ENCODE data around the gene MEGF11. TPM values are rescaled to one million over a fixed set of nuclear protein-coding genes. Genes with fewer than 3 reads are reported as not detected.
A peak's percentile ranks its signal among the peaks of the same experiment; 100 is the strongest.

MEGF11 gene
- total RNA-seq, 1 experiment from 2014 or later = 1.2 TPM

DNA sequence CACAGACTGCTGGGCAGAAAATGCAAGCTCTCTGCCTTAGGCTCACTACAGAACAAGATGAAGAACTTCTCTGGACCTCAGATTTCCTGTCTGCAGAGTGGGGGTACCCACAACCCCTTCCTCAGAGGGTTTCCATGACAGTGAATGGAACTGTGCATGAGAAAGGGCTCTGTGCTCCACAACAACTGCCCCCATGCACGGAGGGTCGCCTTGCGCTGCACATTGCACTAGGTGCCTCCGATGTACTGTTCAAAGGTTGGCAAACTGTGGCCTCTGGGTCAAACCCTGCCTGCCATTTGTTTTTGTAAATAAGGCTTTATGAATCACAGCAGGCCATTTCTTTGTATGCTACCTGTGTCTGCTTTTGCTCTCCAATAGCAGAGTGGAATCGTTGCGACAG is 212.3 kb downstream of the MEGF11 start:
- H3K14ac ChIP-seq (ENCODE audit: insufficient read depth, low read length) = no peak overlapping the region
- no peak overlapping the region for H3K4ac ChIP-seq (ENCODE audit: low read depth, low read length)
- DNase-seq = no peak
- H2AFZ ChIP-seq (ENCODE audit: low read length) = no peak overlapping the region
- no peak overlapping the region for H2BK12ac ChIP-seq (ENCODE audit: insufficient read length, low read depth, low read length)
- no peaks in the 10 kb centered on the region for H4K20me1 ChIP-seq (ENCODE audit: control insufficient read depth, insufficient read depth, insufficient read length)
- no peak overlapping the region for H2BK15ac ChIP-seq (ENCODE audit: low read depth, low read length)
- H2BK120ac ChIP-seq (ENCODE audit: low read depth, low read length, poor library complexity, severe bottlenecking) = no peak overlapping the region
- no peaks in the 10 kb centered on the region for H3K79me2 ChIP-seq (ENCODE audit: insufficient read depth, low read length)
- H3K27ac ChIP-seq (ENCODE audit: insufficient read length, low read depth, low read length) = no peak overlapping the region
- H3K27me3 Mint-ChIP-seq (ENCODE audit: low read depth) = peaks cover 2% of the 10 kb centered on the region
- H3K4me1 ChIP-seq (ENCODE audit: insufficient read depth, low read length) = peaks cover 8% of the 10 kb centered on the region; the same call in 1 of the 2 replicates
- H3K23ac ChIP-seq (ENCODE audit: insufficient read length, low read depth, low read length) = no peak overlapping the region
- H3K27me3 ChIP-seq (ENCODE audit: insufficient read depth, low read length) = no peaks in the 10 kb centered on the region
- H3K4me3 Mint-ChIP-seq = no peak overlapping the region
- H4K8ac ChIP-seq (replicated peaks; ENCODE audit: insufficient read length, low read depth, low read length) = no peak overlapping the region
- H3K18ac ChIP-seq (ENCODE audit: insufficient read length, low read depth, low read length) = peak overlapping the region; percentile 11
- H4K5ac ChIP-seq (ENCODE audit: insufficient read length, low read depth, low read length) = no peak overlapping the region
- H3K9me3 Mint-ChIP-seq = no peaks in the 10 kb centered on the region
- no peak overlapping the region for H3K9ac ChIP-seq (ENCODE audit: extremely low read depth, insufficient read length, low read length)
- no peaks in the 10 kb centered on the region for H3K23me2 ChIP-seq (ENCODE audit: insufficient read length, low read depth, low read length, poor library complexity, severe bottlenecking)
- H3K56ac ChIP-seq (ENCODE audit: insufficient read length, low read depth, low read length) = no peak overlapping the region
- H3K9me3 ChIP-seq (ENCODE audit: control insufficient read depth, low read depth, low read length) = no peaks in the 10 kb centered on the region
- TF ChIP-seq, protein P1, sequence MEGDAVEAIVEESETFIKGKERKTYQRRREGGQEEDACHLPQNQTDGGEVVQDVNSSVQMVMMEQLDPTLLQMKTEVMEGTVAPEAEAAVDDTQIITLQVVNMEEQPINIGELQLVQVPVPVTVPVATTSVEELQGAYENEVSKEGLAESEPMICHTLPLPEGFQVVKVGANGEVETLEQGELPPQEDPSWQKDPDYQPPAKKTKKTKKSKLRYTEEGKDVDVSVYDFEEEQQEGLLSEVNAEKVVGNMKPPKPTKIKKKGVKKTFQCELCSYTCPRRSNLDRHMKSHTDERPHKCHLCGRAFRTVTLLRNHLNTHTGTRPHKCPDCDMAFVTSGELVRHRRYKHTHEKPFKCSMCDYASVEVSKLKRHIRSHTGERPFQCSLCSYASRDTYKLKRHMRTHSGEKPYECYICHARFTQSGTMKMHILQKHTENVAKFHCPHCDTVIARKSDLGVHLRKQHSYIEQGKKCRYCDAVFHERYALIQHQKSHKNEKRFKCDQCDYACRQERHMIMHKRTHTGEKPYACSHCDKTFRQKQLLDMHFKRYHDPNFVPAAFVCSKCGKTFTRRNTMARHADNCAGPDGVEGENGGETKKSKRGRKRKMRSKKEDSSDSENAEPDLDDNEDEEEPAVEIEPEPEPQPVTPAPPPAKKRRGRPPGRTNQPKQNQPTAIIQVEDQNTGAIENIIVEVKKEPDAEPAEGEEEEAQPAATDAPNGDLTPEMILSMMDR (conservative IDR thresholded peaks at IDR 0.05) = no peak
- H3T11ph ChIP-seq (ENCODE audit: low read length) = no peak overlapping the region
- H2BK20ac ChIP-seq (ENCODE audit: low read depth, low read length, poor library complexity, severe bottlenecking) = no peak overlapping the region
- peaks cover 56 to 71% of the 10 kb centered on the region in 2 experiments for H3K4me1 Mint-ChIP-seq
- no peak overlapping the region for H3K27ac Mint-ChIP-seq
- no peaks in the 10 kb centered on the region; a peak in 1 of 7 replicates for H3K36me3 Mint-ChIP-seq (ENCODE audit: insufficient read depth in 1 of 3, low read depth in 3 of 3)
- no CpG with 5 or more reads among the region's 6 CpGs for WGBS (ENCODE audit: extremely low coverage, insufficient read length, low lambda C conversion rate)
- no peak overlapping the region for H3K4me2 ChIP-seq (ENCODE audit: insufficient read depth, insufficient read length, low read length)
- H4K91ac ChIP-seq (ENCODE audit: insufficient read length, low read depth, low read length) = no peak overlapping the region
- no peak overlapping the region for H2BK5ac ChIP-seq (ENCODE audit: insufficient read length, low read length)
- no peaks in the 10 kb centered on the region for H3K79me1 ChIP-seq (ENCODE audit: insufficient read depth, low read depth, low read length, poor library complexity, severe bottlenecking)
- H2AK5ac ChIP-seq (ENCODE audit: insufficient read length, low read length) = no peak overlapping the region
